H1 (cell line): ENCODE results near the gene IKBIP. TPM values are rescaled to one million over a fixed set of nuclear protein-coding genes. Genes with fewer than 3 reads are reported as not detected.

ENCODE experiments used
- CHD1 ChIP-seq: IDR thresholded peaks from 2 replicates; pipeline ENCODE4 v1.6.1; 2012; ENCODE audit warnings: low read depth, low read length, improper control_type of control experiment
- CHD2 ChIP-seq: IDR thresholded peaks from 2 replicates; pipeline ENCODE4 v1.6.1; 2012; ENCODE audit warnings: low read length, improper control_type of control experiment
- POLR2A ChIP-seq, 2 experiments: IDR thresholded peaks; 1 replicate in 1 of 2; 2 replicates in 1 of 2; pipeline ENCODE4 v1.6.1; 2011; ENCODE audit warnings: low read depth in 2 of 2, low read length in 2 of 2, mild to moderate bottlenecking in 2 of 2; ENCODE audit errors: control extremely low read depth in 1 of 2
- RAD21 ChIP-seq, 2 experiments: IDR thresholded peaks in 1 of 2; conservative IDR thresholded peaks in 1 of 2; 2 replicates each; pipeline ENCODE4 v1.6.1; 2011; ENCODE audit warnings: low read depth in 2 of 2, low read length in 2 of 2, improper control_type of control experiment in 1 of 2, inconsistent platforms in 1 of 2, mild to moderate bottlenecking in 1 of 2, moderate library complexity in 1 of 2
- polyA plus RNA-seq, 7 experiments: library from polyadenylated mRNA; depleted of rRNA in 3 of 7; stranded (reverse) in 5 of 7; unstranded in 2 of 7; fragments of >200 nt in 5 of 7; fragments of 200-250 nt in 2 of 7; gene quantifications; 1 replicate in 5 of 7; 2 replicates in 1 of 7; 4 replicates in 1 of 7; pipeline versions ENCODE4 v1.2.1 to v1.2.3, GENCODE V29; 2011 to 2013; ENCODE audit warnings: missing spikeins in 2 of 7, mixed read lengths in 2 of 7
- total RNA-seq: library from RNA; stranded (reverse); fragmentation: NEBNext Ultra II Directional; extraction: Animal tissue kit (Norgen Biotek cat#: 25700); gene quantifications from 2 replicates; pipeline ENCODE4 v1.2.1, GENCODE V29; 2021
- TF ChIP-seq, protein P1 (sequence below): fragments of 300-600 bp; sonication (generic); IDR thresholded peaks from 2 replicates; pipeline ENCODE4 v1.7.1; 2012; ENCODE audit warnings: low read length, moderate library complexity, mild to moderate bottlenecking, inconsistent platforms; ENCODE audit not compliant: insufficient replicate concordance
- TF ChIP-seq, protein P2 (sequence below): IDR thresholded peaks from 2 replicates; pipeline ENCODE4 v1.6.1; 2011; ENCODE audit warnings: low read length, improper control_type of control experiment

IKBIP gene
- total and polyA plus RNA-seq, 2 of the 8 experiments (the other 6 are each of a cell fraction or from before 2014, with no cell fraction given) = 2.7 to 12.4 TPM

DNA sequence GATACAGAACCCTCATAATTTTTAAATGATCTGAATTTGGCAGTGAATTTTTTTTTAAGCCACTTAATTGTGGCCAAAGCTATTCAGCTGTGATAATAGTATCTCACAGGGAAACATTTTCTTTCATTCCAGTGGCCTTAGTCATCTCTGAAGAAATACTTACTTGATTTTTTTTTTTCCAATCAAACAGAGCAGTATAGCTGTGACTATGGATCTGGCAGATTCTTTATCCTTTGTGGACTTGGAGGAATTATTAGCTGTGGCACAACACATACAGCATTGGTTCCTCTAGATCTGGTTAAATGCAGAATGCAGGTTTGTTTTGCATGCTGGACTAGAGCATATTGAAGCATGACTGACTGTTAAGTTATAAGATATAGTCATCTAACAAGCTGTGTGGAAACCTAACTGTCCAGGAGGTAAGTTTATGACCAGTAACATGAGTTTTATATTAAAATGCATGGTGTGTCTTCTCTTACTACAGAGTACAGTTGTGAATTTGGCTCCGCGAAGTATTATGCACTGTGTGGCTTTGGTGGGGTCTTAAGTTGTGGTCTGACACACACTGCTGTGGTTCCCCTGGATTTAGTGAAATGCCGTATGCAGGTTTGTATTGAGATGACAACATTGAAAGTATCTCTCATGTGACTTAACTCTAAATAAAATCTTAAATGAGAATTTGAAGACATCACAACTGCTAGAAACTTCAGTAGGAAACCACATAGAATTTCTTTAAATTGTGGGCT, 49.2 kb downstream of the IKBIP start (continued):
- TF ChIP-seq CHD1 = no peak
- no peak for TF ChIP-seq RAD21 (IDR thresholded peaks at IDR 0.05 in 1 of 2, conservative IDR thresholded peaks at IDR 0.05 in 1 of 2; ENCODE audit: low read depth in 2 of 2, low read length in 2 of 2)
- TF ChIP-seq POLR2A (IDR thresholded peaks at IDR 0.05; ENCODE audit: control extremely low read depth in 1 of 2, low read depth in 2 of 2, low read length in 2 of 2) = no peak; a peak in 2 of 3 replicates
- TF ChIP-seq, protein P1, sequence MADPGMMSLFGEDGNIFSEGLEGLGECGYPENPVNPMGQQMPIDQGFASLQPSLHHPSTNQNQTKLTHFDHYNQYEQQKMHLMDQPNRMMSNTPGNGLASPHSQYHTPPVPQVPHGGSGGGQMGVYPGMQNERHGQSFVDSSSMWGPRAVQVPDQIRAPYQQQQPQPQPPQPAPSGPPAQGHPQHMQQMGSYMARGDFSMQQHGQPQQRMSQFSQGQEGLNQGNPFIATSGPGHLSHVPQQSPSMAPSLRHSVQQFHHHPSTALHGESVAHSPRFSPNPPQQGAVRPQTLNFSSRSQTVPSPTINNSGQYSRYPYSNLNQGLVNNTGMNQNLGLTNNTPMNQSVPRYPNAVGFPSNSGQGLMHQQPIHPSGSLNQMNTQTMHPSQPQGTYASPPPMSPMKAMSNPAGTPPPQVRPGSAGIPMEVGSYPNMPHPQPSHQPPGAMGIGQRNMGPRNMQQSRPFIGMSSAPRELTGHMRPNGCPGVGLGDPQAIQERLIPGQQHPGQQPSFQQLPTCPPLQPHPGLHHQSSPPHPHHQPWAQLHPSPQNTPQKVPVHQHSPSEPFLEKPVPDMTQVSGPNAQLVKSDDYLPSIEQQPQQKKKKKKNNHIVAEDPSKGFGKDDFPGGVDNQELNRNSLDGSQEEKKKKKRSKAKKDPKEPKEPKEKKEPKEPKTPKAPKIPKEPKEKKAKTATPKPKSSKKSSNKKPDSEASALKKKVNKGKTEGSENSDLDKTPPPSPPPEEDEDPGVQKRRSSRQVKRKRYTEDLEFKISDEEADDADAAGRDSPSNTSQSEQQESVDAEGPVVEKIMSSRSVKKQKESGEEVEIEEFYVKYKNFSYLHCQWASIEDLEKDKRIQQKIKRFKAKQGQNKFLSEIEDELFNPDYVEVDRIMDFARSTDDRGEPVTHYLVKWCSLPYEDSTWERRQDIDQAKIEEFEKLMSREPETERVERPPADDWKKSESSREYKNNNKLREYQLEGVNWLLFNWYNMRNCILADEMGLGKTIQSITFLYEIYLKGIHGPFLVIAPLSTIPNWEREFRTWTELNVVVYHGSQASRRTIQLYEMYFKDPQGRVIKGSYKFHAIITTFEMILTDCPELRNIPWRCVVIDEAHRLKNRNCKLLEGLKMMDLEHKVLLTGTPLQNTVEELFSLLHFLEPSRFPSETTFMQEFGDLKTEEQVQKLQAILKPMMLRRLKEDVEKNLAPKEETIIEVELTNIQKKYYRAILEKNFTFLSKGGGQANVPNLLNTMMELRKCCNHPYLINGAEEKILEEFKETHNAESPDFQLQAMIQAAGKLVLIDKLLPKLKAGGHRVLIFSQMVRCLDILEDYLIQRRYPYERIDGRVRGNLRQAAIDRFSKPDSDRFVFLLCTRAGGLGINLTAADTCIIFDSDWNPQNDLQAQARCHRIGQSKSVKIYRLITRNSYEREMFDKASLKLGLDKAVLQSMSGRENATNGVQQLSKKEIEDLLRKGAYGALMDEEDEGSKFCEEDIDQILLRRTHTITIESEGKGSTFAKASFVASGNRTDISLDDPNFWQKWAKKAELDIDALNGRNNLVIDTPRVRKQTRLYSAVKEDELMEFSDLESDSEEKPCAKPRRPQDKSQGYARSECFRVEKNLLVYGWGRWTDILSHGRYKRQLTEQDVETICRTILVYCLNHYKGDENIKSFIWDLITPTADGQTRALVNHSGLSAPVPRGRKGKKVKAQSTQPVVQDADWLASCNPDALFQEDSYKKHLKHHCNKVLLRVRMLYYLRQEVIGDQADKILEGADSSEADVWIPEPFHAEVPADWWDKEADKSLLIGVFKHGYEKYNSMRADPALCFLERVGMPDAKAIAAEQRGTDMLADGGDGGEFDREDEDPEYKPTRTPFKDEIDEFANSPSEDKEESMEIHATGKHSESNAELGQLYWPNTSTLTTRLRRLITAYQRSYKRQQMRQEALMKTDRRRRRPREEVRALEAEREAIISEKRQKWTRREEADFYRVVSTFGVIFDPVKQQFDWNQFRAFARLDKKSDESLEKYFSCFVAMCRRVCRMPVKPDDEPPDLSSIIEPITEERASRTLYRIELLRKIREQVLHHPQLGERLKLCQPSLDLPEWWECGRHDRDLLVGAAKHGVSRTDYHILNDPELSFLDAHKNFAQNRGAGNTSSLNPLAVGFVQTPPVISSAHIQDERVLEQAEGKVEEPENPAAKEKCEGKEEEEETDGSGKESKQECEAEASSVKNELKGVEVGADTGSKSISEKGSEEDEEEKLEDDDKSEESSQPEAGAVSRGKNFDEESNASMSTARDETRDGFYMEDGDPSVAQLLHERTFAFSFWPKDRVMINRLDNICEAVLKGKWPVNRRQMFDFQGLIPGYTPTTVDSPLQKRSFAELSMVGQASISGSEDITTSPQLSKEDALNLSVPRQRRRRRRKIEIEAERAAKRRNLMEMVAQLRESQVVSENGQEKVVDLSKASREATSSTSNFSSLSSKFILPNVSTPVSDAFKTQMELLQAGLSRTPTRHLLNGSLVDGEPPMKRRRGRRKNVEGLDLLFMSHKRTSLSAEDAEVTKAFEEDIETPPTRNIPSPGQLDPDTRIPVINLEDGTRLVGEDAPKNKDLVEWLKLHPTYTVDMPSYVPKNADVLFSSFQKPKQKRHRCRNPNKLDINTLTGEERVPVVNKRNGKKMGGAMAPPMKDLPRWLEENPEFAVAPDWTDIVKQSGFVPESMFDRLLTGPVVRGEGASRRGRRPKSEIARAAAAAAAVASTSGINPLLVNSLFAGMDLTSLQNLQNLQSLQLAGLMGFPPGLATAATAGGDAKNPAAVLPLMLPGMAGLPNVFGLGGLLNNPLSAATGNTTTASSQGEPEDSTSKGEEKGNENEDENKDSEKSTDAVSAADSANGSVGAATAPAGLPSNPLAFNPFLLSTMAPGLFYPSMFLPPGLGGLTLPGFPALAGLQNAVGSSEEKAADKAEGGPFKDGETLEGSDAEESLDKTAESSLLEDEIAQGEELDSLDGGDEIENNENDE = no peak
- TF ChIP-seq, protein P2, sequence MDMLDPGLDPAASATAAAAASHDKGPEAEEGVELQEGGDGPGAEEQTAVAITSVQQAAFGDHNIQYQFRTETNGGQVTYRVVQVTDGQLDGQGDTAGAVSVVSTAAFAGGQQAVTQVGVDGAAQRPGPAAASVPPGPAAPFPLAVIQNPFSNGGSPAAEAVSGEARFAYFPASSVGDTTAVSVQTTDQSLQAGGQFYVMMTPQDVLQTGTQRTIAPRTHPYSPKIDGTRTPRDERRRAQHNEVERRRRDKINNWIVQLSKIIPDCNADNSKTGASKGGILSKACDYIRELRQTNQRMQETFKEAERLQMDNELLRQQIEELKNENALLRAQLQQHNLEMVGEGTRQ = no peak
- TF ChIP-seq CHD2 = no peak
